Left ventricle myocardium inferior (tissue), 1 donor: ENCODE results near the gene ST8SIA2. TPM values are rescaled to one million over a fixed set of nuclear protein-coding genes. Genes with fewer than 3 reads are reported as not detected.

Source experiments
- DNase-seq: peaks from one replicate; pipeline ENCODE4 v3.0.0-alpha.2; 2020
- H3K27ac ChIP-seq: fragments of 200-600 bp; replicated peaks from 2 replicates; pipeline ENCODE4 v1.8.0; 2021
- H3K27me3 ChIP-seq: fragments of 200-600 bp; 2 replicates; pipeline ENCODE4 v1.8.0; 2021; ENCODE audit warnings: low read depth
- H3K36me3 ChIP-seq: fragments of 200-600 bp; 2 replicates; pipeline ENCODE4 v1.8.0; 2021
- H3K4me1 ChIP-seq: fragments of 200-600 bp; 2 replicates; pipeline ENCODE4 v1.8.0; 2021
- H3K4me3 ChIP-seq: fragments of 200-600 bp; 2 replicates; pipeline ENCODE4 v1.8.0; 2021; ENCODE audit warnings: mild to moderate bottlenecking, moderate library complexity
- H3K9me3 ChIP-seq: fragments of 200-600 bp; replicated peaks from 2 replicates; pipeline ENCODE4 v1.8.0; 2021
- CTCF ChIP-seq: fragments of 200-600 bp; IDR thresholded peaks from 2 replicates; pipeline ENCODE4 v1.8.0; 2021; ENCODE audit warnings: antibody characterized with exemption, mild to moderate bottlenecking, borderline replicate concordance
- intact Hi-C: fragments of 100-400 bp; cut with micrococcal nuclease; formaldehyde crosslinking; loops from one replicate; pipeline ENCODE4 v1.11.0; 2022
- long read RNA-seq: library from polyadenylated mRNA; unstranded; transcript quantifications from one replicate; pipeline ENCODE4 v2.0.0, GENCODE V29; 2021
- total RNA-seq: library from RNA; stranded (reverse); fragmentation: NEBNext Ultra II Directional; extraction: Animal tissue kit (Norgen Biotek cat#: 25700); gene quantifications from one replicate; pipeline ENCODE4 v1.2.1, GENCODE V29; 2021
- donor health status: DM: no; HTN: yes; CAD: no; lungs with severe emphysema.

ST8SIA2 gene
- total RNA-seq: 3.6 TPM
- long read RNA-seq, full-length matches to known transcripts: 8 of 12 reads
- long read RNA-seq, partial matches to known transcripts: 0 of 12 reads
- long read RNA-seq, other reads (novel, unspliced or antisense): 4 of 12 reads

- intact Hi-C loops: no loop called here
- peak; percentile 32 for DNase-seq
- TF ChIP-seq CTCF: no peak
- H3K36me3 ChIP-seq: no peaks in the 10 kb centered on the region
- H3K9me3 ChIP-seq: no peaks in the 10 kb centered on the region
- peak within 1 kb of the TSS; percentile 70 for H3K4me3 ChIP-seq
- H3K27ac ChIP-seq: no peak within 1 kb of the TSS
- H3K4me1 ChIP-seq: peaks cover 19% of the 10 kb centered on the region
- H3K27me3 ChIP-seq: peaks cover 94% of the 10 kb centered on the region
Measured at GRCh38 chr15:92393071-92393979, at the start of gene ST8SIA2. ST8SIA2 (plus strand) TSS chr15:92393881; CDS start chr15:92394065, 184 bp downstream.

- peaks cover 41% of the 10 kb centered on the region for H3K27me3 ChIP-seq
- H3K36me3 ChIP-seq: no peaks in the 10 kb centered on the region
- TF ChIP-seq CTCF: no peak
- peak overlapping the region; percentile 39 for H3K4me3 ChIP-seq
- H3K4me1 ChIP-seq: peaks cover 28% of the 10 kb centered on the region
- H3K27ac ChIP-seq: peak overlapping the region; percentile 40
- peak; percentile 68 for DNase-seq
- peaks cover 7% of the 10 kb centered on the region for H3K9me3 ChIP-seq
- intact Hi-C loops: no loop called here
Measured at GRCh38 chr15:92343924-92344643, 49.6 kb upstream of the ST8SIA2 start.

- Histone ChIP-seq H3K27ac (no peak overlapping the region), H3K4me1 (peaks cover 28% of the 10 kb centered on the region), H3K9me3 (peaks cover 11% of the 10 kb centered on the region), H3K36me3 (no peaks in the 10 kb centered on the region), H3K27me3 (peaks cover 41% of the 10 kb centered on the region), H3K4me3 (no peak overlapping the region)
- TF ChIP-seq CTCF: no peak
- no peak for DNase-seq
- intact Hi-C loops: no loop called here
Measured at GRCh38 chr15:92346063-92346462, 47.6 kb upstream of the ST8SIA2 start.

- TF ChIP-seq CTCF: no peak
- intact Hi-C loops: no loop called here
- H3K4me1 ChIP-seq: no peaks in the 10 kb centered on the region
Measured at GRCh38 chr15:92355307-92355706, 38.4 kb upstream of the ST8SIA2 start.

GRCh38 chr15:92361321-92362000, 32.2 kb upstream of the ST8SIA2 start:
- Histone ChIP-seq H3K36me3 (no peaks in the 10 kb centered on the region), H3K4me3 (no peak overlapping the region), H3K27ac (no peak overlapping the region), H3K9me3 (peaks cover under 1% of the 10 kb centered on the region), H3K4me1 (no peaks in the 10 kb centered on the region), H3K27me3 (peaks cover 7% of the 10 kb centered on the region)
- DNase-seq: no peak
- intact Hi-C loops: no loop called here
- TF ChIP-seq CTCF: no peak

More at GRCh38 chr15:92355307-92355706, 38.4 kb upstream of the ST8SIA2 start:
- no peak for DNase-seq
- H3K4me3 ChIP-seq: no peak overlapping the region
- H3K27ac ChIP-seq: no peak overlapping the region
- H3K27me3 ChIP-seq: no peaks in the 10 kb centered on the region
- no peaks in the 10 kb centered on the region for H3K36me3 ChIP-seq
- no peaks in the 10 kb centered on the region for H3K9me3 ChIP-seq
